ENCODE data around the gene PRDM2.

GRCh38 chr1:13812456-13813397 lies 112.7 kb downstream of the PRDM2 start:
- TF ChIP-seq CTCF (IDR thresholded peaks at IDR 0.05): no peak
- TF ChIP-seq POLR2A (IDR thresholded peaks at IDR 0.05): no peak

Data from sigmoid colon (tissue), 3 donors.